Glomerular visceral epithelial cell (primary cell): ENCODE measurements around the gene EGFR.
A peak's percentile ranks its signal among the peaks of the same experiment; 100 is the strongest.

Experiments
- DNase-seq: peaks from one replicate; pipeline ENCODE4 v3.0.0-alpha.2; 2016; ENCODE audit errors: extremely low spot score

EGFR gene

GRCh38 chr7:55013851-55014250 is 5.0 kb upstream of the EGFR start:
- no peak for DNase-seq

GRCh38 chr7:55016061-55016745 is 2.6 kb upstream of the EGFR start:
- no peak for DNase-seq

GRCh38 chr7:55016746-55017090 is 2.1 kb upstream of the EGFR start:
- no peak for DNase-seq

- DNase-seq = no peak
Observed at GRCh38 chr7:55017841-55018240, 976 bp upstream of the EGFR start.

GRCh38 chr7:55019191-55019690 is 424 bp downstream of the EGFR start:
- peak; percentile 30 for DNase-seq

GRCh38 chr7:55019691-55020465 is 1.1 kb downstream of the EGFR start:
- DNase-seq = peak; percentile 50

- DNase-seq = peak; percentile 31
Observed at GRCh38 chr7:55020466-55020871, 1.7 kb downstream of the EGFR start.

GRCh38 chr7:55021053-55021452 is 2.2 kb downstream of the EGFR start:
- DNase-seq = no peak

GRCh38 chr7:55022002-55022985 is 3.5 kb downstream of the EGFR start:
- no peak for DNase-seq

GRCh38 chr7:55023841-55024505 is 5.2 kb downstream of the EGFR start:
- DNase-seq = no peak

GRCh38 chr7:55024776-55025175 is 6.0 kb downstream of the EGFR start:
- DNase-seq = no peak

GRCh38 chr7:55026086-55026790 is 7.4 kb downstream of the EGFR start:
- no peak for DNase-seq

- no peak for DNase-seq
Observed at GRCh38 chr7:55026867-55027490, 8.2 kb downstream of the EGFR start.

GRCh38 chr7:55028011-55028410 is 9.2 kb downstream of the EGFR start:
- DNase-seq = no peak

- DNase-seq = no peak
Observed at GRCh38 chr7:55030314-55030713, 11.5 kb downstream of the EGFR start.

- DNase-seq = no peak
Observed at GRCh38 chr7:55031075-55031474, 12.3 kb downstream of the EGFR start.

GRCh38 chr7:55032069-55032699 is 13.4 kb downstream of the EGFR start:
- no peak for DNase-seq

- DNase-seq = no peak
Observed at GRCh38 chr7:55033236-55033846, 14.5 kb downstream of the EGFR start.

- DNase-seq = no peak
Observed at GRCh38 chr7:55034776-55035175, 16.0 kb downstream of the EGFR start.
